HepG2 (cell line): Measurements from ENCODE around the gene SEMA7A. TPM values are rescaled to one million over a fixed set of nuclear protein-coding genes. Genes with fewer than 3 reads are reported as not detected.

Experiments used
- CBX5 ChIP-seq: sonication (generic); formaldehyde crosslinking; IDR thresholded peaks from 2 replicates; pipeline ENCODE4 v1.4.0; 2020; ENCODE audit warnings: missing genetic modification reagents, borderline replicate concordance
- CC2D1A ChIP-seq: sonication (generic); formaldehyde crosslinking; IDR thresholded peaks from 2 replicates; pipeline ENCODE4 v1.8.1; 2023; ENCODE audit warnings: mild to moderate bottlenecking, missing genetic modification reagents
- CREBL2 ChIP-seq: sonication (generic); formaldehyde crosslinking; IDR thresholded peaks from 2 replicates; pipeline ENCODE4 v1.8.1; 2023; ENCODE audit warnings: missing genetic modification reagents, mild to moderate bottlenecking, borderline replicate concordance
- HHEX ChIP-seq: IDR thresholded peaks from 2 replicates; pipeline ENCODE4 v1.6.1; 2016; ENCODE audit warnings: control low read depth
- HOMEZ ChIP-seq: IDR thresholded peaks from 2 replicates; pipeline ENCODE4 v1.6.1; 2016; ENCODE audit warnings: low read depth
- KDM5A ChIP-seq: fragments of 200-600 bp; sonication (generic); IDR thresholded peaks from 2 replicates; pipeline ENCODE4 v1.7.0; 2018; ENCODE audit warnings: antibody characterized with exemption, mild to moderate bottlenecking, low read length, borderline replicate concordance
- KMT2B ChIP-seq: IDR thresholded peaks from 2 replicates; pipeline ENCODE4 v1.6.1; 2016; ENCODE audit warnings: missing genetic modification reagents, missing compliant biosample characterization
- NAIF1 ChIP-seq: sonication (generic); formaldehyde crosslinking; IDR thresholded peaks from 2 replicates; pipeline ENCODE4 v1.5.0; 2020; ENCODE audit warnings: mild to moderate bottlenecking, missing genetic modification reagents, borderline replicate concordance
- POGK ChIP-seq: sonication (generic); formaldehyde crosslinking; conservative IDR thresholded peaks from 2 replicates; pipeline ENCODE4 v1.8.0; 2022; ENCODE audit warnings: mild to moderate bottlenecking, moderate library complexity, missing genetic modification reagents
- RXRB ChIP-seq: IDR thresholded peaks from 2 replicates; pipeline ENCODE4 v1.6.1; 2016; ENCODE audit warnings: borderline replicate concordance, missing genetic modification reagents, missing compliant biosample characterization
- SMAD3 ChIP-seq: sonication (generic); formaldehyde crosslinking; IDR thresholded peaks from 2 replicates; pipeline ENCODE4 v1.4.0; 2020; ENCODE audit warnings: missing genetic modification reagents
- TBL1XR1 ChIP-seq: fragments of 150-350 bp; IDR thresholded peaks from 2 replicates; pipeline ENCODE4 v1.6.1; 2014; ENCODE audit warnings: borderline replicate concordance, low read length; ENCODE audit not compliant: partially characterized antibody
- ZNF18 ChIP-seq: sonication (generic); formaldehyde crosslinking; IDR thresholded peaks from 2 replicates; pipeline ENCODE4 v1.8.0; 2022; ENCODE audit warnings: mild to moderate bottlenecking, missing genetic modification reagents; ENCODE audit not compliant: insufficient replicate concordance
- ZNF558 ChIP-seq: sonication (generic); formaldehyde crosslinking; IDR thresholded peaks from 2 replicates; pipeline ENCODE4 v1.9.0; 2022; ENCODE audit warnings: mild to moderate bottlenecking, missing genetic modification reagents, borderline replicate concordance
- ZNF615 ChIP-seq: sonication (generic); formaldehyde crosslinking; IDR thresholded peaks from 2 replicates; pipeline ENCODE4 v1.5.0; 2020; ENCODE audit warnings: mild to moderate bottlenecking, missing genetic modification reagents, borderline replicate concordance
- ZNF850 ChIP-seq: sonication (generic); formaldehyde crosslinking; conservative IDR thresholded peaks from 2 replicates; pipeline ENCODE4 v1.9.0; 2021; ENCODE audit warnings: mild to moderate bottlenecking, missing genetic modification reagents
- polyA plus RNA-seq, 8 experiments: library from polyadenylated mRNA; depleted of rRNA in 3 of 8; stranded (reverse) in 7 of 8; unstranded in 1 of 8; fragments of >200 nt; fragmentation: Illumina TruSeq in 4 of 8; extraction: Trizol in 4 of 8; gene quantifications; 2 replicates each; pipeline versions ENCODE4 v1.2.1 to v1.2.3, GENCODE V29; 2011 to 2016; ENCODE audit warnings: low read depth in 4 of 8, missing spikeins in 1 of 8, mixed read lengths in 1 of 8; ENCODE audit not compliant: insufficient read depth in 1 of 8
- total RNA-seq, 5 experiments: library from RNA; depleted of rRNA; stranded (reverse); fragments of >200 nt; fragmentation: Illumina TruSeq; extraction: Trizol; gene quantifications; 2 replicates each; pipeline ENCODE4 v1.2.3, GENCODE V29; 2016; ENCODE audit warnings: low read depth in 1 of 5
- TF ChIP-seq, protein P1 (sequence below): sonication (generic); formaldehyde crosslinking; IDR thresholded peaks from 2 replicates; pipeline ENCODE4 v1.8.1; 2022; ENCODE audit warnings: low read depth, mild to moderate bottlenecking, missing genetic modification reagents
- TF ChIP-seq, protein P2 (sequence below): sonication (generic); formaldehyde crosslinking; IDR thresholded peaks from 2 replicates; pipeline ENCODE4 v1.5.0; 2020; ENCODE audit warnings: mild to moderate bottlenecking, missing genetic modification reagents, moderate library complexity

Gene SEMA7A
- total and polyA plus RNA-seq, 2 of the 13 experiments (the other 11 are each of a cell fraction or from before 2014, with no cell fraction given) = 9.0 to 15.8 TPM

GRCh38 chr15:74438721-74439316, 5.1 kb upstream of the SEMA7A start (continued):
- TF ChIP-seq HHEX (no peak), CC2D1A (CRISPR knock-in tag) (no peak), KMT2B (CRISPR knock-in tag) (peak; percentile 37; the same call in 1 of the 2 replicates), SMAD3 (CRISPR knock-in tag) (0 out of 2 replicates have a peak, but pooled peaks have one; percentile 37), HOMEZ (CRISPR knock-in tag) (no peak), CBX5 (CRISPR knock-in tag) (peak; percentile 65; the same call in 1 of the 2 replicates), POGK (CRISPR knock-in tag) (no peak), ZNF615 (CRISPR knock-in tag) (no peak), KDM5A (no peak), TBL1XR1 (no peak), ZNF18 (CRISPR knock-in tag) (no peak), RXRB (CRISPR knock-in tag) (peak; percentile 66; the same call in 1 of the 2 replicates), ZNF558 (CRISPR knock-in tag) (no peak), ZNF850 (CRISPR knock-in tag) (no peak), NAIF1 (no peak), CREBL2 (CRISPR knock-in tag) (no peak)
- TF ChIP-seq, protein P1, sequence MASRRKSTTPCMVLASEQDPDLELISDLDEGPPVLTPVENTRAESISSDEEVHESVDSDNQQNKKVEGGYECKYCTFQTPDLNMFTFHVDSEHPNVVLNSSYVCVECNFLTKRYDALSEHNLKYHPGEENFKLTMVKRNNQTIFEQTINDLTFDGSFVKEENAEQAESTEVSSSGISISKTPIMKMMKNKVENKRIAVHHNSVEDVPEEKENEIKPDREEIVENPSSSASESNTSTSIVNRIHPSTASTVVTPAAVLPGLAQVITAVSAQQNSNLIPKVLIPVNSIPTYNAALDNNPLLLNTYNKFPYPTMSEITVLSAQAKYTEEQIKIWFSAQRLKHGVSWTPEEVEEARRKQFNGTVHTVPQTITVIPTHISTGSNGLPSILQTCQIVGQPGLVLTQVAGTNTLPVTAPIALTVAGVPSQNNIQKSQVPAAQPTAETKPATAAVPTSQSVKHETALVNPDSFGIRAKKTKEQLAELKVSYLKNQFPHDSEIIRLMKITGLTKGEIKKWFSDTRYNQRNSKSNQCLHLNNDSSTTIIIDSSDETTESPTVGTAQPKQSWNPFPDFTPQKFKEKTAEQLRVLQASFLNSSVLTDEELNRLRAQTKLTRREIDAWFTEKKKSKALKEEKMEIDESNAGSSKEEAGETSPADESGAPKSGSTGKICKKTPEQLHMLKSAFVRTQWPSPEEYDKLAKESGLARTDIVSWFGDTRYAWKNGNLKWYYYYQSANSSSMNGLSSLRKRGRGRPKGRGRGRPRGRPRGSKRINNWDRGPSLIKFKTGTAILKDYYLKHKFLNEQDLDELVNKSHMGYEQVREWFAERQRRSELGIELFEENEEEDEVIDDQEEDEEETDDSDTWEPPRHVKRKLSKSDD = no peak
- TF ChIP-seq, protein P2, sequence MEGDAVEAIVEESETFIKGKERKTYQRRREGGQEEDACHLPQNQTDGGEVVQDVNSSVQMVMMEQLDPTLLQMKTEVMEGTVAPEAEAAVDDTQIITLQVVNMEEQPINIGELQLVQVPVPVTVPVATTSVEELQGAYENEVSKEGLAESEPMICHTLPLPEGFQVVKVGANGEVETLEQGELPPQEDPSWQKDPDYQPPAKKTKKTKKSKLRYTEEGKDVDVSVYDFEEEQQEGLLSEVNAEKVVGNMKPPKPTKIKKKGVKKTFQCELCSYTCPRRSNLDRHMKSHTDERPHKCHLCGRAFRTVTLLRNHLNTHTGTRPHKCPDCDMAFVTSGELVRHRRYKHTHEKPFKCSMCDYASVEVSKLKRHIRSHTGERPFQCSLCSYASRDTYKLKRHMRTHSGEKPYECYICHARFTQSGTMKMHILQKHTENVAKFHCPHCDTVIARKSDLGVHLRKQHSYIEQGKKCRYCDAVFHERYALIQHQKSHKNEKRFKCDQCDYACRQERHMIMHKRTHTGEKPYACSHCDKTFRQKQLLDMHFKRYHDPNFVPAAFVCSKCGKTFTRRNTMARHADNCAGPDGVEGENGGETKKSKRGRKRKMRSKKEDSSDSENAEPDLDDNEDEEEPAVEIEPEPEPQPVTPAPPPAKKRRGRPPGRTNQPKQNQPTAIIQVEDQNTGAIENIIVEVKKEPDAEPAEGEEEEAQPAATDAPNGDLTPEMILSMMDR (CRISPR knock-in tag) = peak; percentile 97
